Fibroblast of villous mesenchyme (primary cell): ENCODE measurements around the gene ADRM1. TPM values are rescaled to one million over a fixed set of nuclear protein-coding genes. Genes with fewer than 3 reads are reported as not detected.

Experiments
- DNase-seq: peaks from one replicate; pipeline ENCODE4 v3.0.0-alpha.2; 2010; ENCODE audit warnings: low read depth
- H3K4me3 ChIP-seq: 2 replicates; pipeline ENCODE4 v1.5.1; 2011; ENCODE audit warnings: low read depth, mild to moderate bottlenecking, low read length
- total RNA-seq: library from RNA; depleted of rRNA; stranded (reverse); fragments of >200 nt; gene quantifications from 2 replicates; pipeline ENCODE4 v1.2.3, GENCODE V29; 2012
- TF ChIP-seq, protein P1 (sequence below): IDR thresholded peaks from 2 replicates; pipeline ENCODE4 v1.5.1; 2012; ENCODE audit warnings: low read depth, mild to moderate bottlenecking, low read length; ENCODE audit not compliant: insufficient read depth

The ADRM1 gene
- total RNA-seq, 1 donor, result 111 TPM

DNA sequence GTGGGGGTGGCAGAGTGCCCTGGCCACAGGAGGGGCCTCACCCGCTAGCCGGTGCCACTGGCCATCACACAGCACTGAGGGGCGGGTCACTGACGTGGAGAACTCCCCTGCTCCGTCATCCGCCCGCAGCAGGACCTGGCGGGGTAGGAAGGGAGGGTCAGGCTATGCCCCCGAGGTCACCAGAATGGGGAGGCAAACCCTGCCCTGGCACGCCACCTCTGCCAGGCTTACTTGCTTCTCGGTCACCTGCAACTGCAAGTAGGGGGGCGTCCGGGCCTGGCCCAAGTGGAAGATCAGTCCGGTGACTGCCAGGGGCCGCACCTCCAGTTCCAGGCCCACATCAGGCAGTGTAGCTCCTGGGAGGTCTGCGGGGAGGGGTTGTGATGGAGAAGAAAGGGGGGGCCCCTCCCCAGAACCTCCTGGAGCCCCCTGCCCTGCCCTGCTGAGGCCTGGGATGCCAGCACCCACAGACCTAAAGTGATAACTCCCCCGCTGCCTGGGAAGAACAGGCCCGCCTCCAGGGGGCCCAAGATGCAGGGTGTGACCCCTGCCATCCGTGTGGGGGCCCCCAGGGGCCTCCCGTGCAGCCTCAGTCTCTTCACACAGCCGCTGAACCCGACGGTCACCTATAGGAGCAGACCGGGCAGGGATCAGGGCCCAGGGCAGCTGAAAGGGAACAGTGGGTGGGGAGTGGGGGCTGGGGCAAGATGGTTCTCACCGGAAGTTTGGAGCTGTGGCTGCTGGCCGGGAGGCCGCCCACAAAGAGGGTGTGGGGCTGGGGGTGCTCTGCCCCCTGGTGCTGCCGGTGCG is 7.4 kb downstream of the ADRM1 start:
- TF ChIP-seq, protein P1, sequence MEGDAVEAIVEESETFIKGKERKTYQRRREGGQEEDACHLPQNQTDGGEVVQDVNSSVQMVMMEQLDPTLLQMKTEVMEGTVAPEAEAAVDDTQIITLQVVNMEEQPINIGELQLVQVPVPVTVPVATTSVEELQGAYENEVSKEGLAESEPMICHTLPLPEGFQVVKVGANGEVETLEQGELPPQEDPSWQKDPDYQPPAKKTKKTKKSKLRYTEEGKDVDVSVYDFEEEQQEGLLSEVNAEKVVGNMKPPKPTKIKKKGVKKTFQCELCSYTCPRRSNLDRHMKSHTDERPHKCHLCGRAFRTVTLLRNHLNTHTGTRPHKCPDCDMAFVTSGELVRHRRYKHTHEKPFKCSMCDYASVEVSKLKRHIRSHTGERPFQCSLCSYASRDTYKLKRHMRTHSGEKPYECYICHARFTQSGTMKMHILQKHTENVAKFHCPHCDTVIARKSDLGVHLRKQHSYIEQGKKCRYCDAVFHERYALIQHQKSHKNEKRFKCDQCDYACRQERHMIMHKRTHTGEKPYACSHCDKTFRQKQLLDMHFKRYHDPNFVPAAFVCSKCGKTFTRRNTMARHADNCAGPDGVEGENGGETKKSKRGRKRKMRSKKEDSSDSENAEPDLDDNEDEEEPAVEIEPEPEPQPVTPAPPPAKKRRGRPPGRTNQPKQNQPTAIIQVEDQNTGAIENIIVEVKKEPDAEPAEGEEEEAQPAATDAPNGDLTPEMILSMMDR, result no peak
- DNase-seq, result no peak
- no peak overlapping the region for H3K4me3 ChIP-seq

- TF ChIP-seq, protein P1, result no peak
- DNase-seq, result no peak
- H3K4me3 ChIP-seq, result no peak overlapping the region
Observed at GRCh38 chr20:62310757-62311121, 7.9 kb downstream of the ADRM1 start.

- no peak overlapping the region for H3K4me3 ChIP-seq
- TF ChIP-seq, protein P1, result no peak
- DNase-seq, result no peak
Observed at GRCh38 chr20:62311150-62311549, 8.4 kb downstream of the ADRM1 start.

DNA sequence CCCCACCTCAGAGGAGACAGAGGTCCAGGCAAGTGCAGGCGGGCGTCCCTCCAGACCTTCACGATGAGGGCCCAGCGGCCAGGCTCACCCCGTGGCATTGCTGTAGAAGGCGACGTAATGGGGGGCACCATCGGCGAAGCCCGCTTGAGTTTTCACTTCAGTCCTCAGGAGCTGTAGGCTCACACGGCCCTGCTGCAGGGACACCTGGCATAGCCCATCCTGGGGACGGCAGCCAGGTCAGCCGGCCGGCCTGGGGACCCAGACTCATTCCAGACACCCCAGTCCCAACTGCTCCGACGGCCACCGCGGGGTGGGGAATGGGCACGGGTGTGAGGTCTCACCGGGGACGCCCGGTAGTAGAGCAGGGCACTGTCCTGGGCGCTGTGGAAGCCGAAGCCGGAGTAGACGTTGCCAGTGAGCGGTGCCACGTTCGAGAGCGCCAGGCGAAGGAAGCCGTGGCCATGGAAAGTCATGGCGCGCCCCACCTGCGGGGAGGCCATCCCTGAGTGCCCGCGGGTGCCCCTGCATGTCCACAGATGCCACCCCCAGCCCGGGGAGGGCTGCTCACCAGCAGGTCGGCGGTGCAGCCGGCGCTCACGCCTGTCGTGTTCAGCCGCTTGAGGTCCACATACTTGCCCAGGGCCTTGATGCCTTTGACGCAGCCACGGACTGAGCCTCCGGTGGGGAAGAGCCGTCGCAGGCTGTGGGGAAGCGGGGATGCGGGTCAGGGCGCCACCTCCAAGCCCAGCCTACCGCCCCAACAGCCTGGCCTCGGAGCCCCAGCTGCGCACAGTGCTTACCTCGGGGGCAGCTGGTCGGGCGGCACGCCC is 9.2 kb downstream of the ADRM1 start:
- DNase-seq, result no peak
- H3K4me3 ChIP-seq, result no peak overlapping the region
- TF ChIP-seq, protein P1, result no peak

DNA sequence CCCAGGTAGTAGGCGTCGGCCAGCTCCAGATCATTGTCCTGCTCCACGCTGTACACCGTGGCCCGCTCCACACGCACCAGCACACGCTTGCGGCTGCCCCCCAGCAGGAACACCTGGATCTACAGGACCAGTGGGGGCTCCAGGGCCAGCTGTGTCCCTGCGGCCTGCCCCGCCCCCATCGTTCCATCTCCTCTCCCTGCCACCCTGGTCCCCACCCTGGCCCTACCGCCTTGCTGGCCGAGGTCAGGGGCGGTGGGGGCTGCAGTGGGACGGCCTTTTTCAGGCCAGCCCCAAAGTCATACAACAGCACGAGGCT is 9.8 kb downstream of the ADRM1 start:
- H3K4me3 ChIP-seq, result no peak overlapping the region
- DNase-seq, result no peak

GRCh38 chr20:62313021-62313420 is 10.2 kb downstream of the ADRM1 start:
- TF ChIP-seq, protein P1, result no peak
- H3K4me3 ChIP-seq, result no peak overlapping the region
- no peak for DNase-seq

More for the DNA sequence above, 9.8 kb downstream of the ADRM1 start:
- TF ChIP-seq, protein P1, result no peak
